Activated T-cell treated with anti-CD3 and anti-CD28 coated beads, Interleukin-2, amount 50 U/mL, for 72 hours (primary cell): ENCODE data around the gene SEC14L1. TPM values are rescaled to one million over a fixed set of nuclear protein-coding genes. Genes with fewer than 3 reads are reported as not detected.
"Not testable (repeated sequence)": the region's sequence is repeated elsewhere in the genome, so short reads cannot be mapped to it uniquely, and the experiment has no call there.

Experiments
- ATAC-seq, 2 donors: fragments of 150-1000 bp; cut with Tn5 transposase; replicated peaks in 1 of 2; 2 replicates each; pipeline ENCODE4 v1.10.0; 2021; ENCODE audit warnings: moderate library complexity in 2 of 2, mild to moderate bottlenecking in 1 of 2
- DNase-seq, 2 donors: peaks; one replicate each; pipeline ENCODE4 v3.0.0; 2021 to 2022; ENCODE audit warnings: mixed read lengths in 1 of 2
- H3K27ac Mint-ChIP-seq: one replicate; pipeline ENCODE4 v1.8.0; 2022; ENCODE audit warnings: mild to moderate bottlenecking, moderate library complexity, mixed read lengths
- H3K27me3 Mint-ChIP-seq: one replicate; pipeline ENCODE4 v1.8.0; 2022; ENCODE audit warnings: low read depth, mixed read lengths
- H3K36me3 Mint-ChIP-seq, 2 donors: one replicate each; pipeline ENCODE4 v1.8.0; 2022; ENCODE audit warnings: mixed read lengths in 2 of 2, mild to moderate bottlenecking in 1 of 2; ENCODE audit not compliant: insufficient read depth in 2 of 2
- H3K4me1 Mint-ChIP-seq: one replicate; pipeline ENCODE4 v1.8.0; 2022; ENCODE audit warnings: low read depth, mixed read lengths
- H3K4me3 Mint-ChIP-seq, 2 donors: one replicate each; pipeline ENCODE4 v1.8.0; 2022; ENCODE audit warnings: mild to moderate bottlenecking in 2 of 2, mixed read lengths in 2 of 2, moderate library complexity in 2 of 2
- H3K9me3 Mint-ChIP-seq, 2 donors: one replicate each; pipeline ENCODE4 v1.8.0; 2022; ENCODE audit warnings: mixed read lengths in 2 of 2
- total RNA-seq, 2 donors: library from RNA; stranded (reverse); gene quantifications; one replicate each; pipeline ENCODE4 v1.2.3, GENCODE V29; 2022

Gene SEC14L1
- total RNA-seq, 2 donors from 2014 or later: 175 to 204 TPM

DNA sequence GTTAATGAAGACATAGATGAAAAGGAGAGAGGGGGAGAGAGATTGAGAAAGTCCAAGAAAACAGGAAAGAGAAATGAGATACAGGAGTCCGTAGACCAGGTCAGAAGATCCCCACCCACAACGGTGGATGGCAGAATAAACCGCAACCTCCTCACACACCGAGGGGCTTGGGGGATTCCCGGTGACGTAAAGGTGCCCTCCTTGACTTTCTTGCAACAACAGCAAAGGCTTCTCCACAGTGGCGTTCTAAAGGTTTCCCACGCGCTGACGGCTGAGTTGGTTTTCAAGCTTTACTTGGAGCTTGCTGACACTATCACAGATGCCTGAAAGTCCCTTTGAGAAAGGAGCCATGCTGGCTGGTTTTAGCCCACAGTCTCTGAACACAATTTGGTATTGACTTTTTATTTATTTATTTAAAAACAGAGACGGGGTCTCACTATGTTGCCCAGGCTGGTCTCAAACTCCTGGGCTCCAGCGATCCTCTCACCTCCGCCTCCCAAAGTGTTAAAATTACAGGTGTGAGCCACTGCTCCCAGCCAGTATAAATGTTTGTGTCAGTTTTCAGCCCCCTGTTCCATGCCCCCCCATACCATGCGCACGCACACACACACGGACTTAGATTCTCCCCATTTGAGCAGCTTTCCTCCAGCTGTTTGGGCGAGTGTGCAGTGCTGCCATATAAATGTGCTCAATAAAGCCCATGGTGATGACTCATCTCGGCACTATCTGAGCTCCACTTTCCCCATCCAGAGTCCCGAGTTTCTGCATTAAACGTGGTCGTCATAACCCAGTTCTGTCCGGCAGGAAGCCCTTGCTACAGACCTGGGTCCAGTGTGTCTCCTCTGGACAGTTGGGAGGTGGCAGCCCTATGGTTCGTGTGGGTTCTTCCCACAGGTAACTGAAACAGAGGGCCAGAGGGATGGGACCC lies 33.0 kb upstream of the SEC14L1 start:
- Mint-ChIP-seq H3K4me3 (peak overlapping the region in 1 of 2 donors; percentile 74), H3K9me3 (no peaks in the 10 kb centered on the region), H3K4me1 (peaks cover 35% of the 10 kb centered on the region), H3K27ac (peak overlapping the region; percentile 55), H3K27me3 (no peaks in the 10 kb centered on the region), H3K36me3 (peaks cover 0 to 9% of the 10 kb centered on the region in 2 donors)
- ATAC-seq: peak; percentile 81 to 84
- DNase-seq: peak; percentile 67 to 76

- no peak for ATAC-seq
- DNase-seq: no peak
- Mint-ChIP-seq H3K27ac (peak overlapping the region; percentile 13), H3K4me1 (peaks cover 35% of the 10 kb centered on the region), H3K4me3 (peak overlapping the region; percentile 19 to 25), H3K27me3 (no peaks in the 10 kb centered on the region), H3K9me3 (no peaks in the 10 kb centered on the region), H3K36me3 (peaks cover 0 to 9% of the 10 kb centered on the region in 2 donors)
Measured at GRCh38 chr17:77109159-77109759, 31.5 kb upstream of the SEC14L1 start.

- peak overlapping the region; percentile 45 for H3K27ac Mint-ChIP-seq
- peaks cover 35% of the 10 kb centered on the region for H3K4me1 Mint-ChIP-seq
- no peaks in the 10 kb centered on the region for H3K27me3 Mint-ChIP-seq
- H3K9me3 Mint-ChIP-seq: no peaks in the 10 kb centered on the region
- ATAC-seq (no peak), DNase-seq (no peak)
- H3K4me3 Mint-ChIP-seq: peak overlapping the region; percentile 19 to 25
- H3K36me3 Mint-ChIP-seq: peaks cover 0 to 7% of the 10 kb centered on the region in 2 donors
Measured at GRCh38 chr17:77109764-77110359, 30.9 kb upstream of the SEC14L1 start.

GRCh38 chr17:77111165-77111933 lies 29.4 kb upstream of the SEC14L1 start:
- not testable (repeated sequence) for H3K36me3 Mint-ChIP-seq, H3K4me3 Mint-ChIP-seq, DNase-seq, H3K9me3 Mint-ChIP-seq, ATAC-seq, H3K27me3 Mint-ChIP-seq
- Mint-ChIP-seq H3K4me1 (peaks cover 28% of the 10 kb centered on the region), H3K27ac (peak overlapping the region; percentile 6)

GRCh38 chr17:77111934-77112296 lies 28.9 kb upstream of the SEC14L1 start:
- ATAC-seq (no peak), DNase-seq (no peak)
- no peaks in the 10 kb centered on the region for H3K27me3 Mint-ChIP-seq
- H3K4me3 Mint-ChIP-seq: no peak overlapping the region
- no peaks in the 10 kb centered on the region for H3K9me3 Mint-ChIP-seq
- peaks cover 31% of the 10 kb centered on the region for H3K4me1 Mint-ChIP-seq
- peaks cover 0 to 4% of the 10 kb centered on the region in 2 donors for H3K36me3 Mint-ChIP-seq
- peak overlapping the region; percentile 6 for H3K27ac Mint-ChIP-seq

- no peak overlapping the region for H3K4me3 Mint-ChIP-seq
- H3K4me1 Mint-ChIP-seq: peaks cover 6% of the 10 kb centered on the region
- ATAC-seq (no peak), DNase-seq (no peak)
- no peaks in the 10 kb centered on the region for H3K9me3 Mint-ChIP-seq
- H3K27me3 Mint-ChIP-seq: no peaks in the 10 kb centered on the region
- H3K36me3 Mint-ChIP-seq: peaks cover 0 to 2% of the 10 kb centered on the region in 2 donors
- no peak overlapping the region for H3K27ac Mint-ChIP-seq
Measured at GRCh38 chr17:77115510-77115909, 25.3 kb upstream of the SEC14L1 start.

- Mint-ChIP-seq H3K9me3 (no peaks in the 10 kb centered on the region), H3K4me3 (no peak overlapping the region), H3K27me3 (no peaks in the 10 kb centered on the region)
Measured at GRCh38 chr17:77115947-77116346, 24.8 kb upstream of the SEC14L1 start.

GRCh38 chr17:77116371-77116860 lies 24.4 kb upstream of the SEC14L1 start:
- no peaks in the 10 kb centered on the region for H3K9me3 Mint-ChIP-seq
- DNase-seq: no peak
- ATAC-seq: no peak
- H3K27ac Mint-ChIP-seq: no peak overlapping the region
- H3K36me3 Mint-ChIP-seq: no peaks in the 10 kb centered on the region
- no peak overlapping the region for H3K4me3 Mint-ChIP-seq
- no peaks in the 10 kb centered on the region for H3K27me3 Mint-ChIP-seq
- peaks cover 5% of the 10 kb centered on the region for H3K4me1 Mint-ChIP-seq

More at GRCh38 chr17:77115947-77116346, 24.8 kb upstream of the SEC14L1 start:
- Mint-ChIP-seq H3K4me1 (peaks cover 5% of the 10 kb centered on the region), H3K27ac (no peak overlapping the region), H3K36me3 (peaks cover 0 to 2% of the 10 kb centered on the region in 2 donors)
- DNase-seq (no peak), ATAC-seq (no peak)

DNA sequence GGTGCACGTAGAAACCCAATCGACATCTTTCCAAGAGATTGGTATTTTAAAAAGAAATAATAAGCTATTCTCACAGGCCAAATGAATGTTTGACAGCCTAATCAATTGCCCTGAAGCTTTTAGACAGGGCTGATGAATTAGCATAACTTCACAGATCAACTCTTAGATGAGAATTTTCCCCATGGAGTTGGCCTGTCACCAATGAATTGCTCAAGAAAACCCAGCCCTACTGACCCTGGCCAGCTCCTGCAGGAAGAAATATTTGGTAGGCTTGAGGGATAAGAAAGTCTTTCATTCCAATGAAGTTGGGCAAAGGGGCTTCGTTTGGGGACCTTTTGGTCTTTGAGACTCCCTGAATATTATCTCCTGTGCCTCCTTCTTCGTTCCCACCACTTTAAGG lies 23.4 kb upstream of the SEC14L1 start:
- Mint-ChIP-seq H3K27me3 (no peaks in the 10 kb centered on the region), H3K4me1 (peaks cover 15% of the 10 kb centered on the region)

GRCh38 chr17:77118251-77118928 lies 22.4 kb upstream of the SEC14L1 start:
- DNase-seq (no peak), ATAC-seq (no peak)
- Mint-ChIP-seq H3K9me3 (no peaks in the 10 kb centered on the region), H3K4me3 (no peak overlapping the region), H3K27me3 (no peaks in the 10 kb centered on the region), H3K36me3 (no peaks in the 10 kb centered on the region), H3K27ac (no peak overlapping the region), H3K4me1 (peaks cover 20% of the 10 kb centered on the region)

More for the DNA sequence above, 23.4 kb upstream of the SEC14L1 start:
- Mint-ChIP-seq H3K9me3 (no peaks in the 10 kb centered on the region), H3K27ac (no peak overlapping the region), H3K4me3 (no peak overlapping the region), H3K36me3 (no peaks in the 10 kb centered on the region)
- ATAC-seq (no peak), DNase-seq (no peak)

GRCh38 chr17:77119668-77120301 lies 21.0 kb upstream of the SEC14L1 start:
- no peaks in the 10 kb centered on the region for H3K27me3 Mint-ChIP-seq
- no peak overlapping the region for H3K27ac Mint-ChIP-seq
- H3K4me3 Mint-ChIP-seq: no peak overlapping the region
- ATAC-seq: no peak
- H3K36me3 Mint-ChIP-seq: no peaks in the 10 kb centered on the region
- no peaks in the 10 kb centered on the region for H3K9me3 Mint-ChIP-seq
- DNase-seq: no peak
- H3K4me1 Mint-ChIP-seq: peaks cover 25% of the 10 kb centered on the region

DNA sequence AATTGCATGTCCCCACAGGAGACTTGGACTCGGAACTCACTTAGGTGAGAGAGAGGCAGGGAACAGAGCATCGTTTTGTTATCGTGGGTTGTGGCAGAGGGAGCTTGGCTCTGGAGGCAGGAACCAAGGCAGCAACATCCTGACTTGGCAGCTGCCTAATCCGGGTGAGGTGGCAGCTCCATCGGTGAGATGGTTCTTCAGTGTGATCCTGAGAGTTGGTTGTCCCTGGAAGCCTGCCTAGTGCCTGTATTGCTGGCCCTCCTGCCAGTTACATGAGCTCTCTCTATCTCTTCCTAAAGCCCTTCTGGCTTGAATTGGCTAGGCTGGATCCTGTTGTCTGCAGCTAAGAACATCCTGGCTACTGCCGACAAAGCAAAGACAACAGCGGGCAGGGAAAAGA lies 19.9 kb upstream of the SEC14L1 start:
- Mint-ChIP-seq H3K27me3 (no peaks in the 10 kb centered on the region), H3K27ac (no peak overlapping the region), H3K9me3 (no peaks in the 10 kb centered on the region), H3K4me3 (no peak overlapping the region), H3K4me1 (peaks cover 25% of the 10 kb centered on the region), H3K36me3 (no peaks in the 10 kb centered on the region)
- no peak for DNase-seq
- no peak for ATAC-seq
